22Rv1 (cell line): ENCODE data around the gene ARHGEF9.

ENCODE experiments used
- CTCF ChIP-seq: fragments of 450-650 bp; IDR thresholded peaks from 2 replicates; pipeline ENCODE4 v1.5.1; 2017; ENCODE audit warnings: mild to moderate bottlenecking
- ZFX ChIP-seq: fragments of 450-650 bp; IDR thresholded peaks from 2 replicates; pipeline ENCODE4 v1.6.1; 2017; ENCODE audit warnings: antibody characterized with exemption, borderline replicate concordance

GRCh38 chrX:63784902-63785707 lies at the start of gene ARHGEF9:
- TF ChIP-seq CTCF, result no peak
- TF ChIP-seq ZFX, result no peak
